ENCODE results near the gene APOBEC3H.

Gene APOBEC3H

DNA sequence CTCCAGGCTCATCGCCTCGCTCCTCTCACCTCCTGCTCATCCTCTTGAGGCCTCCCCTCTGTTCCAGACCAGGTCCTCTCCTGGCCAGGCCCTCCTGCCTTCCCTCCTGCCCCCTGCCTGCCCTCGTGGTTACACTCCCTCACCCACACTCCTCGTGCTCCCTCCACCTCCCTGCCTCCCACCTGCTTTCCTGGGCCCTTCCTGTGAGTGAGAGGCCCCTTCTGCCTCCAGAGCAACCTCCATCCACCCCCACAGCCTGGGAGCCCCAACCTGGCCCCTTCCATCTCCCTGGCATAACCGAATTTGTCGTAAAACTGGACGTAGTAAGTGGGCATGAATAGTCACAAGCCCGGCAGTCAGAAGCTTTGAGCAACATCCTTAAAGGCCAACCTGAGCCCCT lies 15.4 kb upstream of the APOBEC3H start:
- no peak for DNase-seq

DNA sequence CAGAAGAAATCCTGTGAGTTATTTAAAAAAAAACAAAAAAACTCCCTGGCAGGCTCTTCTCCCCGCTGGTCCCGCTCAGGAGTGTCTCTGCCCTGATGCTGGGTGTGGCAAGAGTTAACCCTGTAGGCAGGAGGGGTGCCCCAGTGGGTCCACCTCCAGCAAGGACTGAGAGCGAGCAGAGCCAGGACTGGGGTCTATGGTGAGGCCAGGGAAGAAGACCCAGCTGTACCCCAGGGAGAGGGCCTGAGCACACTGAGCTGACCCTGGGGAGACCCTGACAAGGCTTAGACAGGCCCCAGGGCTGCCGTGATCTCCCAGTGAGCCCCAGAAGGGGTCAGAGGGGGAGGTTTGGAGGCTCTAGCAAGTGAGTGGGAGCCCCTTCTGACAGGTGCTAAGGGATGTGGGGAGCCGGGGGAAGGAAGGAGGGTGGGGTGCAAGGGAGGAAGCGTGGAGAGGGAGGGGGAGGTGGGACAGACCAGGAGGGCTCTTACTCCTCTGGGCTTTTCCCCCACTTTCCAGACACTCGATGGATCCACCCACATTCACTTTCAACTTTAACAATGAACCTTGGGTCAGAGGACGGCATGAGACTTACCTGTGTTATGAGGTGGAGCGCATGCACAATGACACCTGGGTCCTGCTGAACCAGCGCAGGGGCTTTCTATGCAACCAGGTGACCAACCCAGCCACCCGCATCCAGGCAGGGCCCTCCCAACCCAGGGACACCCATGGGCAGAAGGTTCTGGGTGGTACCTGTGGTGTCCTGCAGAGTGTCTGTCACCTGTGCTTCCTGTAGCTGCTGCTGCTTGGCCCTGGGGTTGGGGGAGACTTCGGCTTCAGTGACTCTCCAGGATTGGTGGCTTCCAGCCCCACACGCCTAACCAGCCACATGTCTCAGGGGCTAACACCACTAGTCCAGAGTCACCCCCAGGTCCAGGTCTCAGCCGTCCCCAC lies 13.6 kb upstream of the APOBEC3H start:
- no peak for DNase-seq

DNA sequence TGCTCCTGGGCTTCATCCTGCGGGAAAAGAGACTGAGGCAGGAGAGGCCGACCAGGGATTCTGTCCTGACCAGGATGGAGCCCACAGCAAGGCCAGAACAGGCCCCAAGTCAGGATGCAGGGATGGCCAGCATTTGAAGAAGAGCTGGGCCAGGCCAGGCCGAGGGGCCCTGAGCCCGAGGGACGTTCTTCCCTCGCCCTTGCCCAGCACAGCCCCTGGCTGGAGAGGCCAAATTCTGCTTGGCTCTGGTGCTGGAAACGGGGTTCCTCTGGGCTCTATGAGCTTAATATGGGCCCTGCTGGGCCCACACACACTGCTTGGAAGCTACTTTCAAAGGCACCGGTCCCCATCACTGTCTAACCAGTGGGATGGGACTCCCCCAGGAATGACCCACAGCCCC lies 12.4 kb upstream of the APOBEC3H start:
- no peak for DNase-seq

GRCh38 chr22:39087098-39087497 lies 9.9 kb upstream of the APOBEC3H start:
- DNase-seq = no peak

DNA sequence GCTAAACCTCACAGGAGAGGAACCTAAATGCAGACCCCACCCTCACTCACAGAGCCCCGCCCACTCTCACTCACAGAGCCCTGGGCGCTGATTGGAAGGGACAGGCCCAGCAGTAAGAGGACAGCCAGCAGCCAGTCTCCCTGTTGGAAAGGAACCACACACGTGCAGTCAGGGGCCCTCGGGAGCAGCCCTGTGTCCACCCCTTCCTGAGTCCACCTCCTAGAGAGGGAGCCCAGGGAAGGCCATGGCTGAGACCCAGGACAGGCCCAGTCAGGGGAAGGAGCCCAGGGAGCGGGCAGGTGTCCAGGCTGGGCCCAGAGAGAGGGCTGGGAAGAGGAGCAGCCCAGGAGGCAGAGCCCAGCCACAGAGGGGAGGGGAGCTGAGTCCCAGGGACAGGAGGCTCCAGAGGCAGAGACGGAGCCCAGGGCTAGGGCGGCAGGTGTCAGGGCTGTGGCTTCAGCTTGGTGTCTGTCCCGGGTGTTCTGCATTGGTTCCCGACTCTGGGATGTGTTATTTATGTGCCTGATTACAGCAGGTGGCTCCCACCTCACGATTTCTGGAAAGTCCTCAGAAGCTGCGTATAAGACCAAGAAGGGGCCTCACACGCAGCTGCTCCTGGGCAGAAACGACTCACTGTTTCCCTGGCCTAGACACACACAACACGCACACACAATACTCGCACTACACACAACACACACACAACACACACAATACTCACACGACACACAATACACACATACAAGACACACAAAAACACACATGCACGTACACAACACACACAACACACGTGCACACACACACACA lies 9.0 kb upstream of the APOBEC3H start:
- DNase-seq = no peak

GRCh38 chr22:39088685-39089032 lies 8.4 kb upstream of the APOBEC3H start:
- no peak for DNase-seq

- DNase-seq = no peak
Observed at GRCh38 chr22:39089928-39090327, 7.1 kb upstream of the APOBEC3H start.

DNA sequence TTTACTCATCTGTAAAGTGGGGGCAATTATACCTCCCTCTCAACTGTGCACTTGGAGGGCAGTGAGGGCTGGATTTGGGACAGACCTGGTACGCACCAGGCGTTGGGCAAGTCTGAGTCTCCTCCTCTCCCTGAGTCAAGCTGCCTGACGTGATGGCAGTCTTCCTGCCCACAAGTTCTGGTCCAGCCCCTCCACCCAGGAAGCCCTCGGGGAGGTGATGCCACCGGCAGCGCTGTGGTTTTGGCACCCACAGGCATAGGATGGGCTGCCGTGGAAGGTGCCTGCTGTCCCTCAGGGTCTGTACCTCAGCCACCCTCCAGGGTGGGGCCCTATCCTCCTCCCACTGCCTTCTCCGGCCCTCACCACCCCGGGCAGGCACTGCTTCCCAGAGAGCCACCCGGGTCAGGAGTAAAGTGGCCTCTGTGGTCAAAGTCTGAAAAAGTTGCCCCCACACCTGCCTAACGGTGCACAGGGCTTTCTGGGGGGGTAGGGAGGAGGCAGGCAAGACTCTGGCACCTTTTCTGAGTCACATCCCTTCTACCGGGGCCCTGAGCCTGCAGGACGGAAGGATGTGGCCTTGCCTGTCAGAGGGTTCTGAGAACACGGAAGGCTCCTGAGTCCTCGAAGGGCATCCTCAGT lies 6.5 kb upstream of the APOBEC3H start:
- no peak for DNase-seq

DNA sequence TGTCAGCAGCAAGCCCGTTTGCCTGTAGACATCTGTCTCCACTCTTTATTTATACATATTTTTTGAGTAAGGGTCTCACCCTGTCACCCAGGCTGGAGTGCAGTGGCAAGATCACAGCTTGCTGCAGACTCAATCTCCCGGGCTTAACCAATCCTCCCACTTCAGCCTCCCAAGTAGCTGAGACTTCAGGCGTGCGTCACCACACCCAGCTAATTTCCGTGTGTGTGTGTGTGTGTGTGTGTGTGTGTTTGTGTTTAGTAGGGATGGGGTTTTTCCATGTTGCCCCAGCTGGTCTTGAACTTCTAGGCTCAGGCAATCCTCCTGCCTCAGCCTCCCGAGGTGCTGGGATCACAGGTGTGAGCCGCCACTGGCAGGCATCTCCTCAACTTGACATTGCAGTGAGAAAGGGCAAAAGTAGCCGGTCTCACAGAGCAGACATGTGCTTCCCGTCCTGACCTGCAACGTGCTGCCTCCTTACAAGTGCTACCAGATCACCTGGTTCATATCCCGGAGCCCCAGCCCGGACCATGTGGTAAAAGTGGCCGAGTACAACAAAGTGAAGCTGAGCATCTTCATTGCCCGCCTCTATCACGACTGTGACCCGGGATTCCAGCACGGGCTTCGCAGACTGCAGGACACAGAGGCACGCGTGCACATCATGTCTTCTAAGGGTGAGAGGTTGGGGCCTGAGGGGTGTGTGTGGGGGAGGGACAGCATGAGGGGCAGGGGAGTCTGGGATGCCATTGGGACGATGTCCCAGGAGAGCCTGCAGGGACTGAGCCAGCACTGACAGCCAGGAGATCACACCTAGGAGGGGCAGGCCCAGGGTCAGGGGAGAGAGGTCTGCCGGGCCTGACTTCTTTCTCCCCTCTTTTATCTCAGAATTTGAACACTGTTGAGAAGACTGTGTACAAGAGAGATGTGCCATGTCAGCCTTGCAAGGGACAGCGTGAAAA lies 5.6 kb upstream of the APOBEC3H start:
- DNase-seq = no peak

DNA sequence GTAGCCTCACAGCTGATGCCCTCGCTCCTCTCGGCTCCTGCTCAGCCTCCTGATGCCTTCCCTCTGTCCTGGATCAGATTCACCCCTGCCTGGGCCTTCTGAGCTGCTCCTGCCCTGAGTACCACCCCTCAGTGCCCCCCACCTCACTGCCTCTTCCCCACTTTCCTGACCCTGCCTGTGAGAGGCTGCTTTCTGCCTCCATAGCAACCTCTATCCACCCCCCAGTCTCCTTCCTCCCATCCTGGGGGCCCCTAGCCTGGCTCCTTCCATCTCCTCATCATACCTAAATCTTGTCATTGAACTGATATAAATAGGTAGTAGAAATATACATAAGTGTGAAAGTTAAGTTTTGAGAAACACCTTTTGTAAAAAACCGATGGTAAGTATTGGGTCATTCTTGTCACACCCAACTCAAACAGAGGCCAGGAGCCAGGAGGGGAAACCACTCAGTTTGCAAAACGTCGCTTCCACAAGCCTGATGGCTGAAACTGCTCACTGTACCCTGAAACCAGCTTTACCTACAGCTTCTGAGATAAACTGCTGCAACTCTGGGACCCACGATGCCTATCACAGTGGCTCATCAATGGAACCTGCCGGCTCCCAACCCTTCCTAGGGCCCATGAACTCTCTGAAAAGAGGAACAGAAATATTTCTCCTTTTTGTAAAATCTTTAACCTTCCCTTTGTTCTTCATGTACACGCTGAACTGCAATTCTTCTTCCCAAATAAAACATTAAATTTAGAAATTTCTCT lies 4.8 kb upstream of the APOBEC3H start:
- DNase-seq = no peak

GRCh38 chr22:39094717-39095389 lies 2.2 kb upstream of the APOBEC3H start:
- DNase-seq = no peak

- DNase-seq = no peak
Observed at GRCh38 chr22:39095971-39096370, 1.1 kb upstream of the APOBEC3H start.

DNA sequence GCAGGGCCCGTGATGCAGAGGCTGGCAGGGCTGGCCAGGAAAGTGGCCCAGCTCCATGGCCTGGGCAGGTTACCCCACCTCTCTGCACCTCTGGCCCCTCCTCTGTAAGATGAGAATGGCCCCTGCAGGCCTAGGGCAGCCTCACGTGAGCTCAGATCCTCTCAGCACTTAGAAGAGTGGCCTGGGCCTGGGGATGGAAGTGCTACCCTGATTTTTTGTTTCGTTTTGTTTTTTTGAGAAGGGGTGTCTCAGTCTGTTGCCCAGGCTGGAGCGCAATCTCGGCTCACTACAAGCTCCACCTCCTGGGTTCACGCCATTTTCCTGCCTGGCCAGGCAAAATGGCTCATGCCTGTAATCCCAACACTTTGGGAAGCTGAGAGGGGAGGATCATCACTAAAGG lies 982 bp downstream of the APOBEC3H start:
- DNase-seq = no peak

GRCh38 chr22:39098576-39098975 lies 1.5 kb downstream of the APOBEC3H start:
- DNase-seq = no peak

GRCh38 chr22:39101226-39101625 lies 4.2 kb downstream of the APOBEC3H start:
- no peak for DNase-seq

- DNase-seq = no peak
Observed at GRCh38 chr22:39103431-39103830, 6.4 kb downstream of the APOBEC3H start.

DNA sequence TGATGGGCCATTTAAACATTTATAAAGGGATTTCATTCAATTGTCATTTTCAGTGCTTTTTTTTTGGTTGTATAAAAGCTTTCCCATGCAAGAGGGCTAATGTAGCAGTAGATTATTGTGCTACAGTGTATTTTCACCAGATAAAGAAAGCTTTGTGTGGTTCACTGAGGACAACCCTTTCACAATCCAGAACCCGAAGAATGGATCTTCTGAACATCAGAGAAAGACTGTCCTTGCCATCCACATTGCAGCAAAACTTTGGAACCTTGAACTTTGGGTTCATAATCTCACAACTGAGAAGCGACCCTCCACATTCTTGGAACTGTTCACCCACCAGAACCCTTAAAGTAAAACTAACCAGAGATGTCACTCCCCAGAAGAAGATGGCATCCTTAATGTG lies 9.3 kb downstream of the APOBEC3H start:
- DNase-seq = no peak

DNA sequence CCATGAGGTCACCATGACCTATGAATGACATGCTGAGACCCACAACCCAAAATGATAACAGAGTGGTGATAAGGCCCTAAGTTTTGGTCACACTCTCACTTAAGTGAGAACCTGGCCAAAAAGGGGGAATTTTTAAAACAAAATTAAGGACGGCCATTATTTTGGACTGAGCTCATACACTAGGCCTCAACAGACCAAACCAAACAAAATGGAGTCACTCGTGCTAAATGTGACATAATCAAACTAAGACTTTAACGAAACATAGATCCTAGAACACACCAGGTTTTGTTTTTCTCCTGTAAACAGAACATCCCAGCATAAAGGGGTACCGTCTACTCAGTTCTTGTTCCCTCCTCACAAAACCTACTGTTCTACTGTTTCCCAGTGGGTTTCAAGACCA lies 11.4 kb downstream of the APOBEC3H start:
- no peak for DNase-seq

DNA sequence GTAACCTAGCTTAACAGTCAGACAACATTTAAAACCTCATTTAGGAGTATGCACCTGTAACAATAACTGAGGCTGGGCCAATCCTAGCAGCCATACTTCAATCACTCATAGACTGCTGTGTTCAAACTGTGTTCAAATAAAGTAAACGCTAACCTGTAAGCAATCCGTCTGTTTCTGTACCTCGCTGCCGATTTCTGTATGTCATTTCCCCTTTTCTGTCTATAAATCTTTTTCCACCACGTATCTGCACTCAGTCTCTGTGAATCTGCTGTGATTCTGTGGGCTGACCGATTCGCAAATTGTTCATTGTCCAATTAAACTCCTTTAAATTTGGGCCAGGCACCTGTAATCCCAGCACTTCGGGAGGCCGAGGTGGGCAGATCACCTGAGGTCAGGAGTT lies 12.3 kb downstream of the APOBEC3H start:
- DNase-seq = no peak

DNA sequence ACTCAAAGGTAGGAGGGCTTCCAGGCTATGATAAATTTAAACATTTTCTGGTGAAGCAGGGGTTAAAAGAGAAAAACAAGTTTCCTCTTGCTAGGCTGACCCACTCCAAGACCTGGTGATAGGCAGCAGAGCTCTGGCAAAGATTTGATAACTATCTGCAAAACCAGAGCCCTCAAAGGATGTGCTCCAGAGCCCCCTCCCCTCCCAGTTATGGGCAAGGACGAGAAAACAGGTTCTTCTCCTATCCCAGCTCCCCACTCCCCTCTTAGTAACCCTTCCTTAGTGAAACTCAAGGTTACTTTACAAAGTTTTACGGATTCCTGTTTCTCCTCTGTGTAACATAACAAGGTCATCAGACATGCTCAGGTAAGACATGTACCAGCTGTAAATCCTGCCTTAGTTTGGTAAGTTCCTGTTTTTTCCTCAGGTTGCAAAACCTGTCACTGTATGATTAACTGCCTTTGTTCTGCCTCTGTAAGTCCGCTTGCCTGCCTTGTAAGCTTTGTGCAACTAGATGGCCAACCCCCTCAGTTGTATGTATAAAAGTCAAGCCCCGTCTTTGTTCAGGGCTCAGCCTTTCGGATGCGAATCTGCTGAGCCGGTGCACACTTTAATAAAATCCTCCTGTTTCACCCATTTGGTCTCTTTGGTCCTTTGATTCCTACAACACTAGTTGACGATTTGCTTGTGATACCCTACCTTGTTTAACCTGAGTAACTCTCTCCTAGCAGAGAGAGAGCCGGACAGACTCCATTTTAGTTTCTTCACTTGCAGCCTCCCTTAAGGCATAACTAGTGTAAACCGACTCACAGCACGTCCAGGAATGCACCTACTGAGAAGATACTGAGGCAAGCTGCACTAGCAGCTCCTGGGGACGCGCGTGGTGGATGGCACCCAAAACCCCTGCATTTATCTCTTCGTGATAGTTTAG lies 13.9 kb downstream of the APOBEC3H start:
- DNase-seq = no peak

Data from SHP77 treated with DMSO at 0.1 percent for 48 hours (cell line).